Loucy (cell line): ENCODE data around the gene DTNBP1.

Experiments
- H2AFZ ChIP-seq: fragments of 200-600 bp; sonication (generic); 2 replicates; pipeline ENCODE4 v1.6.0; 2016; ENCODE audit warnings: antibody characterized with exemption, mild to moderate bottlenecking, low read length, moderate library complexity
- H3F3A ChIP-seq: fragments of 200-600 bp; 2 replicates; pipeline ENCODE4 v1.6.0; 2016; ENCODE audit warnings: antibody characterized with exemption, low read depth, mild to moderate bottlenecking
- H3K27me3 ChIP-seq: fragments of 200-600 bp; sonication (generic); 2 replicates; pipeline ENCODE4 v1.6.1; 2014; ENCODE audit warnings: low read length, mild to moderate bottlenecking; ENCODE audit not compliant: insufficient read depth, poor library complexity, severe bottlenecking
- H3K36me3 ChIP-seq: fragments of 200-600 bp; sonication (generic); 2 replicates; pipeline ENCODE4 v1.6.1; 2016; ENCODE audit warnings: low read length; ENCODE audit not compliant: insufficient read depth
- H3K4me1 ChIP-seq: fragments of 200-600 bp; sonication (generic); 2 replicates; pipeline ENCODE4 v1.5.1; 2014; ENCODE audit warnings: low read length, mild to moderate bottlenecking; ENCODE audit not compliant: insufficient read depth, poor library complexity, severe bottlenecking
- H3K4me2 ChIP-seq: fragments of 200-600 bp; sonication (generic); 2 replicates; pipeline ENCODE4 v1.6.0; 2014; ENCODE audit warnings: antibody characterized with exemption, low read length, low read depth, mild to moderate bottlenecking; ENCODE audit not compliant: poor library complexity, severe bottlenecking
- H3K4me3 ChIP-seq: fragments of 200-600 bp; sonication (generic); 2 replicates; pipeline ENCODE4 v1.5.1; 2014; ENCODE audit warnings: low read length, mild to moderate bottlenecking, mixed read lengths; ENCODE audit not compliant: poor library complexity, severe bottlenecking
- H3K79me2 ChIP-seq: fragments of 200-600 bp; sonication (generic); 2 replicates; pipeline ENCODE4 v1.6.1; 2014; ENCODE audit warnings: low read length; ENCODE audit not compliant: insufficient read depth
- H3K9ac ChIP-seq: fragments of 200-600 bp; sonication (generic); 2 replicates; pipeline ENCODE4 v1.6.0; 2014; ENCODE audit warnings: mild to moderate bottlenecking, low read depth, low read length, moderate library complexity; ENCODE audit not compliant: poor library complexity, severe bottlenecking
- H3K9me2 ChIP-seq: fragments of 200-600 bp; sonication (generic); replicated peaks from 2 replicates; pipeline ENCODE4 v1.6.1; 2016; ENCODE audit warnings: low read depth, low read length, mixed read lengths
- H3K9me3 ChIP-seq: fragments of 200-600 bp; sonication (generic); 2 replicates; pipeline ENCODE4 v1.6.1; 2014; ENCODE audit warnings: mild to moderate bottlenecking, antibody characterized with exemption, low read length, low read depth; ENCODE audit not compliant: insufficient read depth
- H4K20me1 ChIP-seq: fragments of 200-600 bp; sonication (generic); 2 replicates; pipeline ENCODE4 v1.6.0; 2014; ENCODE audit warnings: antibody characterized with exemption, low read length, mild to moderate bottlenecking; ENCODE audit not compliant: insufficient read depth, poor library complexity, severe bottlenecking
- CTCF ChIP-seq: fragments of 200-600 bp; sonication (generic); conservative IDR thresholded peaks from 2 replicates; pipeline ENCODE4 v1.5.1; 2014; ENCODE audit warnings: mild to moderate bottlenecking, antibody characterized with exemption, low read length
- EZH2phosphoT487 ChIP-seq: fragments of 200-600 bp; IDR thresholded peaks from 2 replicates; pipeline ENCODE4 v1.6.1; 2018; ENCODE audit warnings: antibody characterized with exemption, mild to moderate bottlenecking, moderate library complexity, borderline replicate concordance

The DTNBP1 gene

GRCh38 chr6:15662326-15663129, at the start of gene DTNBP1:
DTNBP1 (minus strand) TSS chr6:15663028; CDS start chr6:15662869, 159 bp downstream.
- peaks cover 36% of the 10 kb centered on the region for H3K79me2 ChIP-seq
- H3F3A ChIP-seq = peaks cover 4% of the 10 kb centered on the region; the same call in 1 of the 2 replicates
- no peaks in the 10 kb centered on the region for H3K36me3 ChIP-seq
- H3K4me3 ChIP-seq = peak within 1 kb of the TSS; percentile 89
- H3K4me1 ChIP-seq = peaks cover 42% of the 10 kb centered on the region
- no peaks in the 10 kb centered on the region for H3K9me2 ChIP-seq
- H3K27me3 ChIP-seq = no peaks in the 10 kb centered on the region
- no peaks in the 10 kb centered on the region for H3K9me3 ChIP-seq
- H3K9ac ChIP-seq = peak within 1 kb of the TSS; percentile 84
- H3K4me2 ChIP-seq = peak within 1 kb of the TSS; percentile 98
- no peak for TF ChIP-seq EZH2phosphoT487
- TF ChIP-seq CTCF = no peak
- peak within 1 kb of the TSS; percentile 87 for H2AFZ ChIP-seq
- peaks cover 30% of the 10 kb centered on the region for H4K20me1 ChIP-seq

- no peaks in the 10 kb centered on the region for H3K27me3 ChIP-seq
- H2AFZ ChIP-seq = no peak overlapping the region
- no peaks in the 10 kb centered on the region for H4K20me1 ChIP-seq
- H3K79me2 ChIP-seq = no peaks in the 10 kb centered on the region
- no peaks in the 10 kb centered on the region for H3K36me3 ChIP-seq
- H3K4me3 ChIP-seq = no peak overlapping the region
- no peak overlapping the region for H3K4me2 ChIP-seq
- no peaks in the 10 kb centered on the region for H3K9me3 ChIP-seq
- no peaks in the 10 kb centered on the region for H3K4me1 ChIP-seq
- TF ChIP-seq CTCF (no peak), EZH2phosphoT487 (no peak)
- H3F3A ChIP-seq = no peaks in the 10 kb centered on the region
- no peaks in the 10 kb centered on the region for H3K9me2 ChIP-seq
- no peak overlapping the region for H3K9ac ChIP-seq
Measured at GRCh38 chr6:15709651-15710269, 46.9 kb upstream of the DTNBP1 start.

- no peaks in the 10 kb centered on the region for H4K20me1 ChIP-seq
- no peak overlapping the region for H3K4me3 ChIP-seq
- no peaks in the 10 kb centered on the region for H3K9me2 ChIP-seq
- H3K27me3 ChIP-seq = no peaks in the 10 kb centered on the region
- H3K4me2 ChIP-seq = no peak overlapping the region
- TF ChIP-seq CTCF = no peak
- no peak for TF ChIP-seq EZH2phosphoT487
- no peaks in the 10 kb centered on the region for H3K4me1 ChIP-seq
- H3K36me3 ChIP-seq = no peaks in the 10 kb centered on the region
- peaks cover 9% of the 10 kb centered on the region; the same call in 1 of the 2 replicates for H3K9me3 ChIP-seq
- H2AFZ ChIP-seq = no peak overlapping the region
- no peak overlapping the region for H3K9ac ChIP-seq
- no peaks in the 10 kb centered on the region for H3K79me2 ChIP-seq
- H3F3A ChIP-seq = no peaks in the 10 kb centered on the region
Measured at GRCh38 chr6:15708231-15708630, 45.4 kb upstream of the DTNBP1 start.
